ENCODE results near the gene C2CD2L. TPM values are rescaled to one million over a fixed set of nuclear protein-coding genes. Genes with fewer than 3 reads are reported as not detected.

C2CD2L gene
- total and polyA plus RNA-seq, 2 of the 13 experiments (the other 11 are each of a cell fraction or from before 2014, with no cell fraction given): 3.7 to 5.5 TPM

DNA sequence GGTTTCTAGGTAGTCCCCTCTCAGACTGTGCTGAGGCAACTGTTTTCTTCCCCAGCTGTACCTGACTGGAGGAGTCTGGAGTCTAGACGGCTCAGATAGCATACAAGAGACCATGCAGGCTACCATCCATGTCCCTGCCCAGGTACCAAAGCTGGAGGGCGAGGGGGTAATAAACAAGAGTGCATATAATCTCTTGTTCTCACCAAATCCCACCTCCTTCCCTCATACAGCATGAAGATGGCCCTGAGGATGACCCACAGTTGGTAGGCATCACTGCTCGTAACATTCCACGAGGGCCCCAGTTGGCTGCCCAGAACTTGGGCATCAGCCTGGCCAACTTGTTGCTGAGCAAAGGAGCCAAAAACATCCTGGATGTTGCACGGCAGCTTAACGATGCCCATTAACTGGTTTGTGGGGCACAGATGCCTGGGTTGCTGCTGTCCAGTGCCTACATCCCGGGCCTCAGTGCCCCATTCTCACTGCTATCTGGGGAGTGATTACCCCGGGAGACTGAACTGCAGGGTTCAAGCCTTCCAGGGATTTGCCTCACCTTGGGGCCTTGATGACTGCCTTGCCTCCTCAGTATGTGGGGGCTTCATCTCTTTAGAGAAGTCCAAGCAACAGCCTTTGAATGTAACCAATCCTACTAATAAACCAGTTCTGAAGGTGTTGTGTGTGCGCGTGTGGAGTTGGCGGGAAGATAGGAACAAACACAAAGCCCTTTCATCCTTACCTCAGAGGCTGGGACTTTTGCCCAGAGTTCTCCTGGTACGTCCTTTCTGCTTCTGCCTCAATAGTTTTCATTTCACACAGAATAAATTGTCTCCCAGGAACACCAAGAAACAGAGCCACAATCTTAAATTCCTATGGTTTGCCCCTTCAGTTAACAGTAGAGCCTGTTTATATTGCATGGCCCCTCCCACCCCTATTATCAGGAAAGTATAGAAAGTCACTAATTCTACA is 14.0 kb upstream of the C2CD2L start (continued):
- no peak for TF ChIP-seq MAF1 (CRISPR knock-in tag; IDR thresholded peaks at IDR 0.05; ENCODE audit: borderline replicate concordance)
- no peak for TF ChIP-seq HNF4A (CRISPR knock-in tag; IDR thresholded peaks at IDR 0.05)
- TF ChIP-seq, protein P1, sequence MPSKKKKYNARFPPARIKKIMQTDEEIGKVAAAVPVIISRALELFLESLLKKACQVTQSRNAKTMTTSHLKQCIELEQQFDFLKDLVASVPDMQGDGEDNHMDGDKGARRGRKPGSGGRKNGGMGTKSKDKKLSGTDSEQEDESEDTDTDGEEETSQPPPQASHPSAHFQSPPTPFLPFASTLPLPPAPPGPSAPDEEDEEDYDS (CRISPR knock-in tag; IDR thresholded peaks at IDR 0.05): no peak
- no peak for TF ChIP-seq FOXJ3 (CRISPR knock-in tag; IDR thresholded peaks at IDR 0.05; ENCODE audit: borderline replicate concordance)
- TF ChIP-seq SAFB2 (CRISPR knock-in tag; IDR thresholded peaks at IDR 0.05; ENCODE audit: borderline replicate concordance, low read depth): 0 out of 2 replicates have a peak, but pooled peaks have one; percentile 3
- TF ChIP-seq, protein P2, sequence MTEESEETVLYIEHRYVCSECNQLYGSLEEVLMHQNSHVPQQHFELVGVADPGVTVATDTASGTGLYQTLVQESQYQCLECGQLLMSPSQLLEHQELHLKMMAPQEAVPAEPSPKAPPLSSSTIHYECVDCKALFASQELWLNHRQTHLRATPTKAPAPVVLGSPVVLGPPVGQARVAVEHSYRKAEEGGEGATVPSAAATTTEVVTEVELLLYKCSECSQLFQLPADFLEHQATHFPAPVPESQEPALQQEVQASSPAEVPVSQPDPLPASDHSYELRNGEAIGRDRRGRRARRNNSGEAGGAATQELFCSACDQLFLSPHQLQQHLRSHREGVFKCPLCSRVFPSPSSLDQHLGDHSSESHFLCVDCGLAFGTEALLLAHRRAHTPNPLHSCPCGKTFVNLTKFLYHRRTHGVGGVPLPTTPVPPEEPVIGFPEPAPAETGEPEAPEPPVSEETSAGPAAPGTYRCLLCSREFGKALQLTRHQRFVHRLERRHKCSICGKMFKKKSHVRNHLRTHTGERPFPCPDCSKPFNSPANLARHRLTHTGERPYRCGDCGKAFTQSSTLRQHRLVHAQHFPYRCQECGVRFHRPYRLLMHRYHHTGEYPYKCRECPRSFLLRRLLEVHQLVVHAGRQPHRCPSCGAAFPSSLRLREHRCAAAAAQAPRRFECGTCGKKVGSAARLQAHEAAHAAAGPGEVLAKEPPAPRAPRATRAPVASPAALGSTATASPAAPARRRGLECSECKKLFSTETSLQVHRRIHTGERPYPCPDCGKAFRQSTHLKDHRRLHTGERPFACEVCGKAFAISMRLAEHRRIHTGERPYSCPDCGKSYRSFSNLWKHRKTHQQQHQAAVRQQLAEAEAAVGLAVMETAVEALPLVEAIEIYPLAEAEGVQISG (CRISPR knock-in tag; IDR thresholded peaks at IDR 0.05): 0 out of 2 replicates have a peak, but pooled peaks have one; percentile 35
- no peak for TF ChIP-seq ATF1 (CRISPR knock-in tag; IDR thresholded peaks at IDR 0.05)

Measured in HepG2 (cell line).